GM19324 (cell line): ENCODE results near the gene DNER.
"Not testable (repeated sequence)": the region's sequence is repeated elsewhere in the genome, so short reads cannot be mapped to it uniquely, and the experiment has no call there.

Experiments used
- ATAC-seq: cut with Tn5 transposase; IDR thresholded peaks from one replicate; pipeline ENCODE4 v1.9.1; 2021; ENCODE audit warnings: mild to moderate bottlenecking, moderate library complexity; ENCODE audit not compliant: unreplicated experiment, low FRiP score

The DNER gene

GRCh38 chr2:229363185-229363814, 351.1 kb downstream of the DNER start:
- no peak for ATAC-seq

DNA sequence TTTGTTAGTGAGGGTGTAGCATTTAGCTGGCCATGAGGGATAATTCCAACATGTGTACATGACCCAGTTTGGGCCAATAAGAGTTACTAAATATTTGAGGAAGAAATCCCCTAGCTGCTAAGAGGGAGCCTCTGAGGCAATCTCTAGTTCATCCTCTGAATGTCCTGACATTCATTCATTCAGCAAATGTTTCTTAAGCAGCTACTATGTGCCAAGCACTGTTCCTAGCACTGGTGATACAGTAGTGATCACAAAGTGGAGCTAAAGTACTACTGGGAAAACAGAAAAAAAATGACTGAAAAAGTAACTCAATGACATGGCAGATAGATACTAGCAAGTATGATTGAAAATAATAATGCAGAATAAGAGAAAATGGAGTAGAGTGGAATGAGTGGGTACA, 363.5 kb downstream of the DNER start:
- ATAC-seq: no peak

GRCh38 chr2:229350117-229350805, 364.1 kb downstream of the DNER start:
- no peak for ATAC-seq

- ATAC-seq: no peak
Observed at GRCh38 chr2:229348128-229348527, 366.2 kb downstream of the DNER start.

GRCh38 chr2:229346816-229347540, 367.4 kb downstream of the DNER start:
- no peak for ATAC-seq

- ATAC-seq: no peak
Observed at GRCh38 chr2:229344955-229345354, 369.4 kb downstream of the DNER start.

DNA sequence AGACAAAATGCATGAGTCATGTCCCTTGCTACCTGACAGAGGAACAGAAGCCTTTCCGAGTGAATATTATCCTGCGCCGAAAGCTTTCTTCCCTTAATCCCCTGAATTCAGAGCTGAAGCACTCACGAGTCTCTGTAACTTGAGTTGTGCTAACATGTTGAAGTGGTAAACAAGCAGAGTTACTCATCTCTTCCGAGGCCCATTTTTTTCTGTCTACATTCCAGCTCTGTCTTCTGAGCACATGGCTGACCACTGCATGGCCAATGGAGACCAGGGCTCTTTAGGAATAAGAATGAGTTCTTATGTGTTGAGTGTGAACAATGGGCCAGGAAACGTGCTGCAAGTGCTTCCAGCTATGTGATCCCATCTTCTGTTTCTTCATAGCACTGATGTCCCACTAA, 370.2 kb downstream of the DNER start:
- ATAC-seq: no peak

- ATAC-seq: no peak
Observed at GRCh38 chr2:229343661-229344060, 370.7 kb downstream of the DNER start.

- ATAC-seq: no peak
Observed at GRCh38 chr2:229342376-229342775, 372.0 kb downstream of the DNER start.

DNA sequence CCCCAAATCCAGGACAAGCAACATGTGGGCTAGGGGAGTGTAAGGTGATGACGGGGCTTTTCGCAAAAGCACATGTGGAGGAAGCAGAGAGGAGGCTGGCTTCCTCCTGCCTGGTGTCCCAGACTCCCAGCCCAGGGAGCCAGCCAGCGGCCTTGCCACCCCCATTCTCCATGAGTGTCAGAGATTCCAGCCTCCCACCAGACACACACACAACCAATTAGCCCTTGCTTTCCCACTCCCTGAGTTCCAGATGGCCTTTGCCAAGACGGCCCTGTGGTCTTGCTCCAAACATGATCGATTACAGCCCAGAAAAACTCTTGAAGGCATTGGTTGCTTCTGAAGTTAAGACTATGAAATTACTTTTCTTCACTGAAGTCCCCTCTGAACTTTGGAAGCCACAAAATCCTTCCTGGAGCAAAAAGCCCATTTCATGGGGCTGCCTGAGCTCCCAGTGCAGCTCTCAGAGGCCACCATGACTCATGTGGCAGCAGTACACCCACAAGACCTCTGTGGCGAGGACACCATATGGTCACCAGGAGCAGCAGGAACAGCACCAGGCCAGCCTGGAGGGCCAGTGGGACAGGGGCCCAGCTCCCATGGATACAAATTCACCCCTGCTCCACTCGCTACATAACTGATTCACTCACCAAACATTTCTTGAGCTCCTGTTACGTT, 374.1 kb downstream of the DNER start:
- ATAC-seq: no peak

DNA sequence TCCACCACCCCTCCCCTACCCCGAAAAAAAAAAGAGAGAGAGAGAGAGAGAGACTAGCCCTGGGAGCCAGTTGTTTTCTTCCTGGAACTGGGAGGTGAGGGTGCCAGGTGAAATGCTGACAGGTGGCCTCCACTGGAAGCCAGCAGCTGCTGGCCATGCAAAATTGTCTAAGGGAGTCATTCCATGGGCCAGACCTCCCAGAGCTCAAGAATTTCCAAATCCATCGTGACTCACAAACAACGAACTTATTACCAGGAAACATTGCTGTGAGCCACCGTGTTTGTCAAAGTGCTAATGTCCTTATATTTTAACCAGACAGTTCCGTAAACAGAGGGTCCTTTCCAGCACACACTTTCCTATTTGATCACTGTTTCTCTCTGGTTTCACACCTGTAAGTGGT, 374.7 kb downstream of the DNER start:
- ATAC-seq: no peak

GRCh38 chr2:229339171-229339570, 375.2 kb downstream of the DNER start:
- ATAC-seq: not testable (repeated sequence)

DNA sequence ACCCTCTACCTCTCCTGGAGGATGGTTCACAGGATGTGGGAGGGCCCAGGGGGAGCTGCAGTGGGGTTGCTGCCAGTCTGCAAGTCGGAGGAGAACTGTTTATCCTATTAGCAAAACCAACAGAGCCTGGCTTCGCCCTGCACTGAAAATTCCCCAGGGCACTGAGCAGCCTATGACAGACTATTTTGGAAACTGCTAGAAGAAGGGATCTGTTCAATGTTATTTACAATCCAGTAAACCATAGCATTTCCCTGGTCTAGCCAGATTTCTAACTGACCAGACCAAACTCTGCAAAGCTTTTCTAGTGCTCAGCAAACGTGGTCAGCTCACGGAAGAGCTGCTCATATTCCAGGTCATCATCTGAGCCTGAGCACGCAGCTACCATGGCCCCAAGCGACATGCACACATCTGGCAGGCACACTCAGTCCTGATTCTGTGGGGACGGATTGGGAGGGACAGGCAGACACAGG, 378.4 kb downstream of the DNER start:
- no peak for ATAC-seq

GRCh38 chr2:229335330-229335729, 379.0 kb downstream of the DNER start:
- ATAC-seq: no peak

- no peak for ATAC-seq
Observed at GRCh38 chr2:229330952-229331351, 383.4 kb downstream of the DNER start.

DNA sequence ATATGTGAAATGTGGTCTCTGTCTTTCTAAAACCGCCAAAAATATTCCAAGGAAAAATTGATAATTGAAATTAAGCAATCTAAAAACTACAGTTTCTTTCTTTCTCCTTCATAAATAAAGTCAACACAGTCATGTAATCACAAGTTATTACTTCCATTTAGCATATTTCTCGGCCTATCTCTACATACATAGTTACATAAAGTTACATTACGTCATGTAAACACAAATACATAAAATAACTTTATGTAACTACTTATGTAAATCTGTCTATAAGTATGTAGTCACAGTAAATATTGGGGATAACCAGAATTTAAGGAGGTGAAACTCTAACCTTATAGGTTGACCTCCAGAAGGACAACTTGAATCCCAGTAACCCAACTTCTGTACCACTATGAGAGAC, 394.8 kb downstream of the DNER start:
- no peak for ATAC-seq

GRCh38 chr2:229314117-229314516, 400.2 kb downstream of the DNER start:
- no peak for ATAC-seq

DNA sequence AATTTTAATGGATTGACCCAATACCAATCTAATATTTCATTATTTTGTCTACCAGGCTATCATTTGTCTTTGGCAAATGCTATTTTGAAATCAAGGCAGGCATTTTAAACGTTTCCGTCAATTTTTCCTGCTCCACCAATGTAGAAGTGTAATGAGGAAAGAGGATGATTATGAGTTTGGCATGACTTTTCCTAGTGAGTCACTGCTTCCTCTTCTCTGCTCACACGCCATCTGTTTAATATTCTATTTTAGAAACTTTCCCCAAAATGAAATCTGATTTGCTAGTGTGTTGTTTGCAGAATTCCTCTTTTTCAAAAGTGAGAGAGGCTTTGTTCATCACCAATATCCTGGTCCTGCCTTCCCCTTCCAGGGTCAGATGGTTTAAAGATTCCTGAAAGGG, 400.8 kb downstream of the DNER start:
- ATAC-seq: no peak
